GM21526 (cell line): ENCODE measurements around the gene YAE1.

Experiments
- ATAC-seq: cut with Tn5 transposase; IDR thresholded peaks from one replicate; pipeline ENCODE4 v1.9.1; 2021; ENCODE audit warnings: moderate library complexity; ENCODE audit not compliant: unreplicated experiment, low FRiP score

Gene YAE1

DNA sequence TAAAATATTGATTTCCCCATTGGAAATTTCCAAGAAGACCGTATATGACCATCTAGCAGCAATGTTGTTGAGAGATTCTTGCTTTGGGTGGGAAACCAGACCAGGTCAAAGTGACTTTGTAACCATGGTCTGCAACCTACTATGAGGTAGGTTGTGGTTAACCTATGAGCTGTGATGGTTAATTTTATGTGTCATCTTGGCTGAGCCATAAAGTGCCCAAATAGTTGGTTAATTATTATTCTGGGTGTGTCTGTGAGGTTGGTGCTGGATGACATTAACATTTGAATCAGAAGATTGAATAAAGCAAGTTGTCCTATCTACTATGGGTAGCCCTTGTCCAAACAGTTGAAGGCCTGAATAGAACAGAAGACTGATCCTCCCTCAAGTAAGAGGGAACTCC lies 38.9 kb downstream of the YAE1 start:
- no peak for ATAC-seq

DNA sequence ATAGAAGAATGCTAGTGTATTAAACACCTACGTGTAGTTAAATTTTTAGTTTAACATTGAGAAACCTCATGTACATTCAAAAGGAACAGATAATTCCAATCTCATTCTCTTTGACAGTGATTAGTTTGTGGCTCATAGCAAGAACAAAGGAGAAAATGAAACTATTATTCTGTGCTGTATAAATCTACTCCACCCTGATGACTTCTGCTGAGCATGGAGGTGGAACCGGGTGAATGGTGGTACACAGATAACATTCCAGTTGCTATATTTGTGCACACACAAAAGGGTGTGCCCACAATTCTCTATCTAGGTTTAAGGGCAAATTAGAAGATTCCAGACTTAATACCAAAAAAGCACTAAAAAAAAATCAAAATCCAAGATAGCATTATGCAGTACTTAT lies 40.1 kb downstream of the YAE1 start:
- ATAC-seq, result no peak

DNA sequence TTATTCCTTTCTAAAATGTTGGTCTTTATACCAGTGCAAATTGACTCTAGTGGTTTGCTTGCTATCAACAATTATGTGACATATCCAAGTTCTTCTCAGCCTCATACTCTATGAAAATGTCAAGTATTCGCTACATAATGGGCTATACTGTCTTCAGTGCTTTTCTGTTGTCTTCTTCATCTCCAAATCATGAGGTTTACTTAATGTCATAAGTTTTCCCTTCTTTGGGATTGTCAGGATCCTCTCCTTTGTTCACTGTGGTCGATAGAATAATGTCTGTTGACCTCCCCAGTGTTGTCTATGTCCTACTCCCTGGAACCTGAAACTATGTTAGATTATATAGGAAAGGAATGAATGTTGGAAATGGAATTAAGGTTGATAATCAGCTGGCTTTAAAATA lies 40.7 kb downstream of the YAE1 start:
- ATAC-seq, result no peak

DNA sequence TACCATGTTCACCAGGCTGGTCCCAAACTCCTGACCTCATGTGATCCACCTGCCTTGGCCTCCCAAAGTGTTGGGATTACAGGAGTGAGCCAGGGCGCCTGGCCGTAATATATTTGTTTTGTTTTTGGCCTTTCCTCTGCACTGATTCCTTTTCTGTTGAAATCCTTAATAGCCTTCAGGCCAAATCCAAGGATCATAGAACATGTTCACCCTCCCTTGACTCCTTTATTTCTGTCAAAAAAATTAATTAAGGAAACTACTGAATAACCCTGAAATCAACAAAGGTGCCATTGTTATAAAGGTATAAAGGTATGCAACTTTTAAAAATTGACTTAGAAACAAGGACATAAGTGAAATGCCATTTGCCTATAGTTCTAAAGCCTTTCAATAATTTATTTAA lies 41.7 kb downstream of the YAE1 start:
- ATAC-seq, result no peak

DNA sequence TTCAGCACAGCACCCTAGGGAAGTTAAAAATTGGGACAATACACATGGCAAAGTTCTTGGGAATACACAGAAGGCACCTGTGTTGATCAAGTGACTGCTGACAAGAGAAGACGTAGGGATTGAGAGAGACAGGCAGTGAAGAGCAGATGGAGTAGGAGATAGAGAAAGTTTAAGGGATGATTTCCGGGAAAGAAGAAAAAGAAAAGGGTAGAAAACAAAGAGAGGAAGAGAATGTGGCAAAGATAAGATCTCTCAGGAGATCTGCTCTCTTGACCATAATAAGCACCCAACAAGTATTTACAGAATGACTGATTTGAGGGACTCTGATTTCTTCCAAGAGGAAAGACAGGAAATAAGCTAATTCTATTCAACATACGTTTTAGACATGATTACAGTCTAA lies 42.1 kb downstream of the YAE1 start:
- no peak for ATAC-seq

DNA sequence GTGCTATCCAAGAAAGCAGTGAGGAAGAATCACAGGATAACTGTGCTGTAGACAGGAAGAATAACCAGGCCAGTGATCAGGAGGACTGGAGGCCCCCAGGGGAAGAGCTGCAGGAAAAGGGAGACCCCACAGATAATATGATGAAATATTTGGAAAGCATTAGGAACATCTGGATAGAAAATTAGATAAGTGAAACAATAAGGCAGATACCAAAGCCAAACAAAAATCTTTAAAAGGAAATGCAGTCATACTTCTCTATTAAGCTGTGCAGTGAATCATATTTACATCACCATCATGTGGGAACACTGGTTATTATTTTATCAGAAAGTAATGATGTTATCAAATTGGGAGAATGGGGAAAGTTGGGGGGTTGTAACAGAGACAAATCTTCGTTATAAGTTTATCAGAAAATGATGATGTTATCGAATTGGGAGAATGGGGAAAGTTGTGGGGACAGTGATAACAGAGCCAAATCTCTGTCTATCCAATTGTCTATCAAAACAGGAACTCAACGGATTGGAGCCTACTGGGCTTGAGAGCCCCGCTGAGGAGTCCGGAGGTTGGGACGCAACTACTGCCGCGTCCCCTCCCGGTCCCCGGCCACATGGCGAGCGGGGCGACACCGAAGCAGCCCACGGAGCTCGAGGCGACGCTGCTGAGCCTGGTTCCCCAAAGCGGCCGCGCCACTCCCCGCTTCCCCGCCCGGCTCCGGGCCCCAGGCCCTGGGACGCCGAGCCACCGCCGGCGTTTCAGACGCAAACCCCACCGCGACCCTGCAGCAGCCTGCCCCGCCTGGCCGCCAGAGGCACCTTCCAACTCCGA lies 43.1 kb downstream of the YAE1 start:
- ATAC-seq, result no peak

DNA sequence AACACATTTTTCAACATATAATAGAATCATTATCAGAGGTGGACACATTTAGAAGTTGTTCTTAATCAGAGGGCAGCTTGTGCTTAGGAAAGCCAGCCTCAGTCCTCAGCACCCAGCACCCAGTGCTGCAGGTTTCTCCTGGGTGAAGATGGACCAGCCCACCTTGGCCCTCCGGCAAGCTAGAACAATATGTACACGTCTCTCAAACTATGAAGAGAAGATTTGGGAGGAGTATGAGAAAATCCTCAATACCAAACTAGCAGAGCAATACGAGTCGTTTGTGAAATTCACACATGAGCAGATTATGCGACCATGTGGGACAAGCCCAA lies 43.7 kb downstream of the YAE1 start:
- no peak for ATAC-seq

DNA sequence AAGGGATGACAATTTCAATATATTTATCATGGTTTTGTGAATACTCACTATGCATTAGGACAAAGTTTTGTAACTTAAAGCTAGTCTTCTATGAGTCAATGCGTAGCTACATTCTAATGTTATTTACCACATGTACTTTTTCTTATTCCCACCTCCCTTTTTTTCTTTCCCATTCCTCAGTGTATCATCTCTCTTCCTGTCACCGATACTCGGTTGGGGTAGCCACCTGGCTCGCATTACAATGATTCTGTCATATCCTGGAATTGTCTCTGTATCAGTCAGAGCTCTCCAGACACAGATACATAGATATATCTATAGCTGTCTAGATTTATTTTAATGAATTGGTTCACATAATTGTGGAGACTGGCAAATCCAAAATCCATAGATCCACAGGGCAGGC lies 47.4 kb downstream of the YAE1 start:
- ATAC-seq, result no peak

DNA sequence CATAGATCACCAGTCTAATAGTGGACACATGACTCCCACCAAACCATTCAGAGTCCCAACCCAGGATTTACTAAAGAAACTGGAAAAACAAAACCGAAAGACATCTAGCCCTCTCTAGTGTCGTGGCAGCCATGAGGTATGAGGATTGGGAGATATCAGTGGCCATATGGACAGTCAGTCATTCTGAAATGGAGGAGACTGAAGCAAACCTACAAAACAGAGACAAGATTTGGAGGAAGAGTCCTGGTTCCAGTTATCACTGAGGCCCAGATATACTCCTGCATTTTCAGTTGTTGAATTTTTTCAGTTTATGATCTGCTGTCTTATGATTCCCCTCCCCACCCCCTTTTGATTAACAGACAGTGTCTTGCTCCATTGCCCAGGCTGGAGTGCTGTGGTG lies 48.1 kb downstream of the YAE1 start:
- ATAC-seq, result no peak

DNA sequence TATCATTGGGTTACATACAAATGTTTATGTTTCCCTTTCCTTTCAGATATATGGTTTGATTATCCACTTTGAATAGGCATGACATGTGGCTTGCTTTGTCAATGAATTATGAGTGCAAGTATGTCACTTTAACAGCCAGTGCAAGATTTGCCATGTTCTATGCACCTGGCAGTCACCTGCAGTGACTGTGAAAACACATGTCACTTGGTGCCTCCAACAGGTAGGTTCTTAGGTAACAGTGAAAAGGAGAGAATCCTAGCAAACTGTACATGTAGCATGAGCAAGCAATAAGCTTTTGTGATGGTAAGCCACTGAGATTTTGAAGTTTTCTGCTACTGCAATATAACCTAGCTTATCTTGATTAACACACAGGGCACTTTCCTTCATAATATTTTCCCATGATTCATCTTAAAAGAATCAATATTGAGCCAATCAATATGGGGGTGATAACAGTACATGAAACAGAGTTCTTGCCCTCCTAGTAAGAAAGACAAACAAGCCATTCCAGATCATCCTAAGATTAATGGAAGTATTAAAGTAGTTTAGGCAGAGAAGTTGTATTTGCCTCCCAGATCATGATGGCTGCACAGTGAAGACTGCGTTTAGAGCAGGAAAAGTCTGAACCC lies 49.3 kb downstream of the YAE1 start:
- no peak for ATAC-seq

DNA sequence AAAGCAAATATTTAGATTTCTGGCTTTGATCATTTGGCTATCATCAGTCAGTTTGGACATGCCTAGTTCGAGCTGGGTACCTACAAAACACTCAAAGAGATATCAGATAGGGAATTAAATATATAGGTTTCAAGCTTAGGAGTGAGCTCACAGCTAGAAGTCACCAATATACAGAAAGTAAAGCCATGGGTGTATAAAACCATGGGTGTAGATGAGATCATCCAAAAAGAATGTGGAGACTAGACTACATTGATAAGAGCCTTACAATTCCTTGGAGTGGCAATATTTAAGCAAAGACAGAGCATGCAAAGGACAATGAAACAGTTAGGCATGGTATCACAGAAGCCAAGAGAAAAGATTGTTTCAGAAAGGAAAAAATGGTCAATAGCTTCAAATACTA lies 49.9 kb downstream of the YAE1 start:
- ATAC-seq, result no peak

DNA sequence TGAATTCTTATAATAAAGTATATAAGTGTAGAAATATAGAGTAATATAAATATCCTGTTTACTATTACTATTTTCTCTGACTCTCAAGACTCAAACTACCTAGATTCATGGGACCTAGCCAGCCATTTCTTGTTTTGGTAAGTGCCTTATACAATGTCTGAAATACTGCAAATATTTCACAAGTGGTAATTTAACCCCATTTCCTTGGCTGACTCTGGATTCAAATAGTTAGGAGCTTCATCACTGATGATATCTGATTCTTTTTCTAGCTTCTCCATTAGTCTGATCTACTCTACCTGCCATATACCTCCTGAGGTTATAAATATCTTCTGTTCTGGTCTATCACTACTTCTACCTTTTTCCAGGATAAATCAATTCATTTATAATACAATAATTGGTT lies 50.8 kb downstream of the YAE1 start:
- ATAC-seq, result no peak

DNA sequence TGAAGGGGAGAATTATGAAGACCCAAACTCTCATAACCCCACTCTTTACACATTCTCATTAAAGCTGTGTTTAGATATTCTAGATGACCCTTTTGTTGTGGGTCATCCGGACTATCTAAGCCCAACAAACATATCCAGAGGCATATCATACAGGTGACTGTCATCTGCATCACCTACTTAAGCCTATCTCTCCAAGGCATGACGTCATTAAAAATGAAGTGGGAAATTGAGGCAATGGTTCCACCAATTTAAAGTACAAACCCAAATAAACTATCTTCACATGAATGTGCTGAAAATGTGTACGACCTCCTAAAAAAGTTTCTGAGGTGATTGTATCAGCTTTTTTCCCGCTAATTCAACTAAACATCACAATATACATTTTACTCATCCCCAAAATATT lies 52.7 kb downstream of the YAE1 start:
- ATAC-seq, result no peak

DNA sequence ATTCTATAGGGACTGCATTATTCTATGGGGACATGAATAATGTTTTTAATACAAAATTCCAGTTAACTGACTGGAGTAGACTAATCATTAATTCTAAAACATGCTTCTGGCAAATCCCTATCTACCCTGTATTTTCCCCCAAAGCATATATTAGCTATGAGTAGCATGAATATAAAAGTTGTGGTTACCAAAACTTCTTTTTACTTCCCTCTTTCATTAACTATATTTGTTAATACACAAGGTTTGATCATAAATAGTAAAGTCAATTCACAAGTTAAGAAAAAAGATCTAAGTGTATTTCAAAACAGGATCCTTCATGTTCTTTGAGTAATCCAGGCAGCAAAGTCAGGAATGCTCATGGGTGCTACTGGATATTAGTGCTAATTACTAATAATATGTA lies 54.3 kb downstream of the YAE1 start:
- no peak for ATAC-seq

DNA sequence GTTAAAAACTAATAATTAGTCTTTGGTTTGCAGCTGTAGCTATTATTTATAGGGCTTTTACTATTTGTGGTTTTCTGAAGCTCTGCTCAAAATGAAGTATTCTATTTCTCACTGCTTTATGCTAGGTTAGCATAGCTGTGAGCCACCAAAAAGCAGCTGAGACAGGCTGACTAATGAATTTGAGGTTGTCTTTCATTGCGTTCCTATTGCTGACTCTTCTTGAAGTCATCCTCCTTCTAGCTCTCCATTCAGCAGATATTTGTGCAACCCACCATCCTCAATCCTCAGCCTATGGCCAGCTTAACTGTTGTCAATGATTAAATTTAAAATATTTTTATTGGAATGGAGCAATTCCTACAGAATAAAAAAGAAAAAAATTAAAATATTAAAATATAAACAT lies 55.1 kb downstream of the YAE1 start:
- no peak for ATAC-seq

DNA sequence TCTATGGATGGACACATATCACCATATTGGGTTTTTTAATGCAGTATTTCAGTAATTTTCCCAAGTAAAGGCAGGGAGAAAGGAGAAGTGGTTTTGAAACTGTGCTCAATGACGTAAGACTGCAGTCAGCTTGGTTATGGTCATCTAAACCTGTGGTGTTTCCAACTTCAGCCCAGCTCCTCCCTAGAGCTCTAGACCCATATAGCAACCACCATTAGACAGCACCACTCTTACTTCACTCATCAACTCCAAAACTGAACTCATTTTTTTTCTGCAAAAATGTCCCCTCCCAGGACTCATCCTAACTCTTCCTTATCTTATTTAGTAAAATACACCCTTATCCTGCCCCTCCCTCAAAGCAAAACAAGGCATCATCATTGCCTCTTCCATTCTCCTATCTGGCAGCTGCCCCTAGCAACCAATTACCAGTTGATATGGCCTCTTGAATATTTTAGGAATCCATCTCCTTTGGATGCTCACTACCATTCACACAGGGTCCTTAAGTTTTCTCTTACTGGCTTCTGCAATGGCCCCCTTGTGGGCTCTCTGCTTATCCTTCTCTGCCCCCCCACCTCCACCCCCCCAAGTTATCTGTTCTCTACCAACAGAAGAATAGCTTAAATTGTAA lies 55.7 kb downstream of the YAE1 start:
- no peak for ATAC-seq
